ENCODE measurements around the gene NUDT6. TPM values are rescaled to one million over a fixed set of nuclear protein-coding genes. Genes with fewer than 3 reads are reported as not detected.
A peak's percentile ranks its signal among the peaks of the same experiment; 100 is the strongest.
"Not testable (repeated sequence)": the region's sequence is repeated elsewhere in the genome, so short reads cannot be mapped to it uniquely, and the experiment has no call there.

NUDT6 gene
- 5.3 TPM for polyA plus RNA-seq (2013, experiment 1 of 2; ENCODE audit: insufficient read length)
- 6.8 TPM for polyA plus RNA-seq (2013, experiment 2 of 2; ENCODE audit: insufficient read length)

GRCh38 chr4:122921971-122922876 lies at the start of gene NUDT6:
Gene NUDT6 (minus strand): TSS chr4:122922597. CDS start chr4:122922572, 25 bp downstream.
- peak; percentile 65 for DNase-seq

- DNase-seq: peak; percentile 66
Measured at GRCh38 chr4:122968227-122968812, 45.9 kb upstream of the NUDT6 start.

GRCh38 chr4:122967231-122967630 lies 44.8 kb upstream of the NUDT6 start:
- peak; percentile 59 for DNase-seq

GRCh38 chr4:122966201-122966600 lies 43.8 kb upstream of the NUDT6 start:
- no peak for DNase-seq

- DNase-seq: no peak
Measured at GRCh38 chr4:122963216-122963615, 40.8 kb upstream of the NUDT6 start.

GRCh38 chr4:122960611-122961000 lies 38.2 kb upstream of the NUDT6 start:
- DNase-seq: no peak

GRCh38 chr4:122959981-122960610 lies 37.7 kb upstream of the NUDT6 start:
- DNase-seq: no peak

- DNase-seq: no peak
Measured at GRCh38 chr4:122959441-122959840, 37.0 kb upstream of the NUDT6 start.

GRCh38 chr4:122958505-122958904 lies 36.1 kb upstream of the NUDT6 start:
- DNase-seq: no peak

- no peak for DNase-seq
Measured at GRCh38 chr4:122953924-122954323, 31.5 kb upstream of the NUDT6 start.

- DNase-seq: no peak
Measured at GRCh38 chr4:122952028-122952427, 29.6 kb upstream of the NUDT6 start.

- DNase-seq: no peak
Measured at GRCh38 chr4:122948671-122949070, 26.3 kb upstream of the NUDT6 start.

- no peak for DNase-seq
Measured at GRCh38 chr4:122946142-122946541, 23.7 kb upstream of the NUDT6 start.

- not testable (repeated sequence) for DNase-seq
Measured at GRCh38 chr4:122945136-122945535, 22.7 kb upstream of the NUDT6 start.

- no peak for DNase-seq
Measured at GRCh38 chr4:122932763-122933162, 10.4 kb upstream of the NUDT6 start.

- DNase-seq: peak; percentile 21
Measured at GRCh38 chr4:122930862-122931261, 8.5 kb upstream of the NUDT6 start.

GRCh38 chr4:122928930-122929329 lies 6.5 kb upstream of the NUDT6 start:
- no peak for DNase-seq

GRCh38 chr4:122922877-122923511 lies 597 bp upstream of the NUDT6 start:
- peak; percentile 87 for DNase-seq

GRCh38 chr4:122921300-122921699 lies 1.1 kb downstream of the NUDT6 start:
- no peak for DNase-seq

- no peak for DNase-seq
Measured at GRCh38 chr4:122920473-122920872, 1.9 kb downstream of the NUDT6 start.

GRCh38 chr4:122917731-122918130 lies 4.7 kb downstream of the NUDT6 start:
- DNase-seq: no peak

- DNase-seq: peak; percentile 53
Measured at GRCh38 chr4:122914938-122915337, 7.5 kb downstream of the NUDT6 start.

All from fibroblast of skin of scalp (primary cell).